Thyroid gland (tissue), 4 donors: ENCODE results near the gene GNA15. TPM values are rescaled to one million over a fixed set of nuclear protein-coding genes. Genes with fewer than 3 reads are reported as not detected.
"Not testable (repeated sequence)": the region's sequence is repeated elsewhere in the genome, so short reads cannot be mapped to it uniquely, and the experiment has no call there.

Source experiments
- DNase-seq, 2 donors: peaks; one replicate each; pipeline ENCODE4 v3.0.0-alpha.2; 2019
- H3K27ac ChIP-seq, 3 donors: fragments of 200-600 bp; sonication (generic); 1 replicate in 2 of 3; 2 replicates in 1 of 3; pipeline ENCODE4 v1.5.1; 2016 to 2019; ENCODE audit warnings: mild to moderate bottlenecking in 1 of 3, moderate library complexity in 1 of 3
- H3K27me3 ChIP-seq: fragments of 200-600 bp; sonication (generic); one replicate; pipeline ENCODE4 v1.5.1; 2019
- H3K36me3 ChIP-seq, 2 donors: fragments of 200-600 bp; sonication (generic); one replicate each; pipeline ENCODE4 v1.5.1; 2016 to 2019
- H3K4me1 ChIP-seq, 2 donors: fragments of 200-600 bp; sonication (generic); one replicate each; pipeline ENCODE4 v1.5.1; 2017 to 2019
- H3K4me3 ChIP-seq, 3 donors: fragments of 200-600 bp; sonication (generic); replicated peaks in 1 of 3; 1 replicate in 2 of 3; 2 replicates in 1 of 3; pipeline ENCODE4 v1.5.1; 2016; ENCODE audit warnings: mild to moderate bottlenecking in 1 of 3
- H3K9me3 ChIP-seq: fragments of 200-600 bp; sonication (generic); one replicate; pipeline ENCODE4 v1.5.1; 2017
- POLR2A ChIP-seq, 2 donors: fragments of 450-650 bp; IDR thresholded peaks; one replicate each; pipeline ENCODE4 v1.6.1; 2017; ENCODE audit warnings: antibody characterized with exemption in 2 of 2, mild to moderate bottlenecking in 2 of 2, moderate library complexity in 1 of 2
- WGBS, 2 donors: methylation state at CpG; one replicate each; pipeline ENCODE4 v1.1.5; 2017; 5-methylcytosine and 5-hydroxymethylcytosine counted together
- intact Hi-C: fragments of 100-400 bp; cut with DNase I; formaldehyde crosslinking; loops from one replicate; pipeline ENCODE4 v1.15.1; 2023
- total RNA-seq, 4 donors: library from RNA; depleted of rRNA; stranded (reverse); fragments of >200 nt; gene quantifications; one replicate each; pipeline ENCODE4 v1.2.3, GENCODE V29; 2016
- TF ChIP-seq, protein P1 (sequence below), 6 experiments: fragments of 200-600 bp in 3 of 6; fragments of 450-650 bp in 3 of 6; sonication (generic) in 3 of 6; IDR thresholded peaks; one replicate each; pipeline ENCODE4 v1.5.1; 2016 to 2019; ENCODE audit warnings: antibody characterized with exemption in 6 of 6, mild to moderate bottlenecking in 2 of 6, inconsistent platforms in 1 of 6, moderate library complexity in 1 of 6

Gene GNA15
- total RNA-seq, 4 donors from 2014 or later, result 0.88 to 4.6 (median 2.1) TPM

GRCh38 chr19:3198901-3199700 is 63.3 kb downstream of the GNA15 start:
- H3K27me3 ChIP-seq, result no peaks in the 10 kb centered on the region
- 97% methylated on average over 27 to 36 of the region's 43 CpGs for WGBS, 2 donors
- no peak for TF ChIP-seq POLR2A (IDR thresholded peaks at IDR 0.05)
- TF ChIP-seq, protein P1, sequence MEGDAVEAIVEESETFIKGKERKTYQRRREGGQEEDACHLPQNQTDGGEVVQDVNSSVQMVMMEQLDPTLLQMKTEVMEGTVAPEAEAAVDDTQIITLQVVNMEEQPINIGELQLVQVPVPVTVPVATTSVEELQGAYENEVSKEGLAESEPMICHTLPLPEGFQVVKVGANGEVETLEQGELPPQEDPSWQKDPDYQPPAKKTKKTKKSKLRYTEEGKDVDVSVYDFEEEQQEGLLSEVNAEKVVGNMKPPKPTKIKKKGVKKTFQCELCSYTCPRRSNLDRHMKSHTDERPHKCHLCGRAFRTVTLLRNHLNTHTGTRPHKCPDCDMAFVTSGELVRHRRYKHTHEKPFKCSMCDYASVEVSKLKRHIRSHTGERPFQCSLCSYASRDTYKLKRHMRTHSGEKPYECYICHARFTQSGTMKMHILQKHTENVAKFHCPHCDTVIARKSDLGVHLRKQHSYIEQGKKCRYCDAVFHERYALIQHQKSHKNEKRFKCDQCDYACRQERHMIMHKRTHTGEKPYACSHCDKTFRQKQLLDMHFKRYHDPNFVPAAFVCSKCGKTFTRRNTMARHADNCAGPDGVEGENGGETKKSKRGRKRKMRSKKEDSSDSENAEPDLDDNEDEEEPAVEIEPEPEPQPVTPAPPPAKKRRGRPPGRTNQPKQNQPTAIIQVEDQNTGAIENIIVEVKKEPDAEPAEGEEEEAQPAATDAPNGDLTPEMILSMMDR (IDR thresholded peaks at IDR 0.05), result no peak
- no peak overlapping the region for H3K27ac ChIP-seq
- no peaks in the 10 kb centered on the region for H3K9me3 ChIP-seq
- intact Hi-C loops, result no loop called here
- DNase-seq, result no peak
- peaks cover 5 to 7% of the 10 kb centered on the region in 2 donors for H3K36me3 ChIP-seq
- H3K4me1 ChIP-seq, result no peaks in the 10 kb centered on the region
- H3K4me3 ChIP-seq, result no peak overlapping the region

- Histone ChIP-seq H3K27me3 (no peaks in the 10 kb centered on the region), H3K27ac (no peak overlapping the region), H3K4me3 (no peak overlapping the region), H3K4me1 (no peaks in the 10 kb centered on the region), H3K36me3 (peaks cover 11 to 17% of the 10 kb centered on the region in 2 donors), H3K9me3 (no peaks in the 10 kb centered on the region)
- TF ChIP-seq POLR2A (IDR thresholded peaks at IDR 0.05), result no peak
- TF ChIP-seq, protein P1 (IDR thresholded peaks at IDR 0.05), result no peak
- WGBS, 2 donors, result 95 to 98% methylated on average over 28 to 29 of the region's 39 CpGs
- no peak for DNase-seq
- intact Hi-C loops, result no loop called here
Measured at GRCh38 chr19:3201072-3201700, 65.4 kb downstream of the GNA15 start.

- Histone ChIP-seq H3K9me3 (no peaks in the 10 kb centered on the region), H3K27me3 (no peaks in the 10 kb centered on the region), H3K4me1 (no peaks in the 10 kb centered on the region), H3K4me3 (no peak overlapping the region), H3K27ac (no peak overlapping the region), H3K36me3 (peaks cover 18 to 23% of the 10 kb centered on the region in 2 donors)
- 94 to 100% methylated on average over 4 to 12 of the region's 14 CpGs for WGBS, 2 donors
- intact Hi-C loops, result no loop called here
- no peak for TF ChIP-seq POLR2A (IDR thresholded peaks at IDR 0.05)
- TF ChIP-seq, protein P1 (IDR thresholded peaks at IDR 0.05), result no peak
- DNase-seq, result no peak
Measured at GRCh38 chr19:3201911-3202310, 66.1 kb downstream of the GNA15 start.

DNA sequence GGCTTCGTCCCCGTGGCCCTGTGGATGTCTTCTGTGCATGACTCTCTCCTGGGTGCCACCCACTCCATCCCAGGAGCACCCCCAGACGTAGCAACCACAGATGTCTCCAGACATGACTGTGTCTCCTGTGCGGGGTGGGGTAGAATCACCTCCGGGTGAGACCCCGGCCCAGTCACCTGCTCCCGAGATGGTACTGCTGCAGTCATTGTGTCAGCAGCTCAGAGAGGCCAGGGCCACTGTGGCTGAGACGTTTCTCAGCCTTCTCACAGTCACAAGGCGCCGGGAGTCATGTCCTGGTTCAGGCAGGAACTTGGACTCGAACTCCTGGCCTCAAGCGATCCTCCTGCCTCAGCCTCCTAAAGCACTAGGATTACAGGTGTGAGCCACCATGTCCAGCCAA is 66.5 kb downstream of the GNA15 start:
- TF ChIP-seq, protein P1 (IDR thresholded peaks at IDR 0.05), result no peak
- TF ChIP-seq POLR2A (IDR thresholded peaks at IDR 0.05), result no peak
- Histone ChIP-seq H3K36me3 (peaks cover 22 to 27% of the 10 kb centered on the region in 2 donors), H3K27me3 (no peaks in the 10 kb centered on the region), H3K4me3 (no peak overlapping the region), H3K4me1 (no peaks in the 10 kb centered on the region), H3K27ac (no peak overlapping the region), H3K9me3 (no peaks in the 10 kb centered on the region)
- DNase-seq, result no peak
- intact Hi-C loops, result no loop called here
- 90 to 91% methylated on average over 12 of the region's 12 CpGs for WGBS, 2 donors

- H3K27me3 ChIP-seq, H3K4me1 ChIP-seq, H3K9me3 ChIP-seq, H3K4me3 ChIP-seq, intact Hi-C loops, H3K27ac ChIP-seq, DNase-seq: not testable (repeated sequence)
- WGBS, 2 donors, result 90 to 93% methylated on average over 7 of the region's 7 CpGs
- H3K36me3 ChIP-seq, result peaks cover 28 to 33% of the 10 kb centered on the region in 2 donors
Measured at GRCh38 chr19:3202895-3203294, 67.1 kb downstream of the GNA15 start.
